Ectodermal cell (in vitro differentiated cells): Measurements from ENCODE around the gene RNF224.
"Not testable (repeated sequence)": the region's sequence is repeated elsewhere in the genome, so short reads cannot be mapped to it uniquely, and the experiment has no call there.

Experiments used
- H3K27ac ChIP-seq: 2 replicates; pipeline ENCODE4 v1.7.0; 2013; ENCODE audit warnings: mild to moderate bottlenecking, low read depth, low read length; ENCODE audit not compliant: insufficient read depth, poor library complexity, severe bottlenecking
- H3K27me3 ChIP-seq: 2 replicates; pipeline ENCODE4 v1.7.0; 2013; ENCODE audit warnings: mild to moderate bottlenecking, low read length; ENCODE audit not compliant: insufficient read depth, control insufficient read depth, poor library complexity, severe bottlenecking
- H3K36me3 ChIP-seq: one replicate; pipeline ENCODE4 v1.7.0; 2013; ENCODE audit warnings: low read length; ENCODE audit not compliant: control insufficient read depth, insufficient read depth
- H3K4me1 ChIP-seq: one replicate; pipeline ENCODE4 v1.7.0; 2013; ENCODE audit warnings: low read length; ENCODE audit not compliant: control insufficient read depth, insufficient read depth
- H3K4me3 ChIP-seq: 2 replicates; pipeline ENCODE4 v1.7.0; 2013; ENCODE audit warnings: low read depth, low read length, control low read depth; ENCODE audit not compliant: insufficient read depth
- H3K9me3 ChIP-seq: 2 replicates; pipeline ENCODE4 v1.7.0; 2013; ENCODE audit warnings: mild to moderate bottlenecking, low read length, moderate library complexity; ENCODE audit not compliant: control insufficient read depth
- WGBS, 2 experiments: methylation state at CpG; one replicate each; pipeline ENCODE4 v1.1.7; 2013; ENCODE audit warnings: missing lambda C conversion rate in 2 of 2; 5-methylcytosine and 5-hydroxymethylcytosine counted together

The RNF224 gene

DNA sequence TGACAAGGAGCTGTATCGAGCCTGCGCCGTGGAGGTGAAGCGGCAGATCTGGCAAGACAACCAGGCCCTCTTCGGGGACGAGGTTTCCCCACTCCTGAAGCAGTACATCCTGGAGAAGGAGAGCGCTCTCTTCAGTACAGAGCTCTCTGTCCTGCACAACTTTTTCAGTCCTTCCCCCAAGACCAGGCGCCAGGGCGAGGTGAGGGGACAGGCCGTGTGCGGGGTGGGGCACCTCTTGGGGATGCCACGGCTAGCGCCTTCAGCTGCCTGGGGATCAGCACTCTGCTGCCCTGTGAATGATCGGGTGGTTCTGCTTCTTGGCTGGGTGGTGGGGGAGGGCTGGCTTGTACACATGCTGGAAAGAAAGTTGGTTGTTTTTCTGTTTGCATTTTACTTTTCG lies 29.6 kb downstream of the RNF224 start:
- peaks cover 7% of the 10 kb centered on the region for H3K36me3 ChIP-seq
- no peak overlapping the region for H3K4me3 ChIP-seq
- WGBS, 2 experiments = 95% methylated on average over 15 of the region's 15 CpGs
- peaks cover 24% of the 10 kb centered on the region for H3K4me1 ChIP-seq
- no peak overlapping the region for H3K27ac ChIP-seq
- no peaks in the 10 kb centered on the region for H3K27me3 ChIP-seq
- no peaks in the 10 kb centered on the region for H3K9me3 ChIP-seq

DNA sequence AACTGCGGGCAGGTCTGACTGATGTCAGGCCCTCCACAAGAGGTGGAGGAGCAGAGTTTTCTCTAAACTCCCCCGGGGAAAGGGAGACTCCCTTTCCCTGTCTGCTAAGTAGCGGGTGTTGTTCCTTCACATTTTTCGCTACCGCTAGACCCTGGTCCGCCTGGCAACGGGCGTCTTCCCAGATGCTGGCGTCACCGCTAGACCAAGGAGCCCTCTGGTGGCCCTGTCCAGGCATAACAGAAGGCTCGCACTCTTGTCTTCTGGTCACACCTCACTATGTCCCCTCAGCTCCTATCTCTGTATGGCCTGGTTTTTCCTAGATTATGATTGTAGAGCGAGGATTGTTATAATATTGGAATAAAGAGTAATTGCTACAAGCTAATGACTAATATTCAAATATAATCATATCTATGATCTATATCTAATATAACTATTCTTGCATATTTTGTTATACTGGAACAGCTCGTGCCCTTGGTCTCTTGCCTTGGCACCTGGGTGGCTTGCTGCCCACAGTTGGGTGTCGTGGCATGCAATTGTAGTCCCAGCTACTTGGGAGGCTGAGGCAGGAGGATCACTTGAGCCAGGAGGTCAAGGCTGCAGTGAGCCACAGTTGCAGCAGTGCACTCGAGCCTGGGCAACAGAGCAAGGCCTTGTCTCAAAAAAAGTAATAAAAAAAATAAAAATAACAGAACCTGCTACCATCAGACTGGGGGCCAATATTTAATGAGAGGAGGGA lies 35.0 kb downstream of the RNF224 start:
- peaks cover 23% of the 10 kb centered on the region for H3K36me3 ChIP-seq
- WGBS, 2 experiments = 39 to 44% methylated on average over 13 of the region's 15 CpGs
- not testable (repeated sequence) for H3K4me1 ChIP-seq, H3K27ac ChIP-seq, H3K27me3 ChIP-seq, H3K4me3 ChIP-seq, H3K9me3 ChIP-seq

DNA sequence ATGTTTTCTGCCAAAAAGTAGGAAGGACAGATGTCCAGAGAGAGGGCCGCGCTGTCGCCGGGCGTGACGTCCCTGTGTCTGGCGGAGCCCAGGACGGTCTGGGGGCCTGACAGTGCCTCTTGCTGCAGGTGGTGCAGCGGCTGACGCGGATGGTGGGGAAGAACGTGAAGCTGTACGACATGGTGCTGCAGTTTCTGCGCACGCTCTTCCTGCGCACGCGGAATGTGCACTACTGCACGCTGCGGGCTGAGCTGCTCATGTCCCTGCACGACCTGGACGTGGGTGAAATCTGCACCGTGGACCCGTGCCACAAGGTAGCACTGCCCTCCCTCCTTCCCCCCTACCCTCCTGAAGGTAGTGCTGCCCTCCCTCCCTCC lies 35.6 kb downstream of the RNF224 start:
- H3K27ac ChIP-seq = no peak overlapping the region
- no peaks in the 10 kb centered on the region for H3K27me3 ChIP-seq
- H3K36me3 ChIP-seq = peaks cover 26% of the 10 kb centered on the region
- no peak overlapping the region for H3K4me3 ChIP-seq
- H3K9me3 ChIP-seq = no peaks in the 10 kb centered on the region
- no peaks in the 10 kb centered on the region for H3K4me1 ChIP-seq
- 92 to 94% methylated on average over 24 of the region's 24 CpGs for WGBS, 2 experiments

DNA sequence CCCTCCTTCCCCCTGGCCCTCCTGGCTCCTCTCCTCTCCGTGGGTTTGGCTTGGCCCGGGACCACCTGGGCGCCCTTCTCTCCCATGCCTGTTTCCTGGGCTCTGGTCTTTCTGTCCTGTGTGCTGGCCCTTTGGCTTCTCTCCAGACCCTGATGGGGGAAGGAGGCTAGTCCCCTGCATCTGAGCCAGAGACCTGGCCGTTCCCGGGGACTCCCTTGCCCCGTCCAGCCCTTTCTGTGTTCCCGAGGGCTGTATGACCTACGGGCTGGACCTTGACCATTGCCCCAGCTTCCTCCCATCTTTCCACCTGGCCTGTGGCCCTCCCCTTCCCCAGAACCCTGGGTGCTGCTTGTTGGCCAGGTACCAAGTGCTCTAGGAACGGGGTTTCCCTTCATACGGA lies 36.2 kb downstream of the RNF224 start:
- H3K4me3 ChIP-seq = no peak overlapping the region
- H3K4me1 ChIP-seq = no peaks in the 10 kb centered on the region
- H3K27ac ChIP-seq = no peak overlapping the region
- no peaks in the 10 kb centered on the region for H3K9me3 ChIP-seq
- WGBS, 2 experiments = 85 to 86% methylated on average over 10 of the region's 10 CpGs
- peaks cover 29% of the 10 kb centered on the region for H3K36me3 ChIP-seq
- no peaks in the 10 kb centered on the region for H3K27me3 ChIP-seq

DNA sequence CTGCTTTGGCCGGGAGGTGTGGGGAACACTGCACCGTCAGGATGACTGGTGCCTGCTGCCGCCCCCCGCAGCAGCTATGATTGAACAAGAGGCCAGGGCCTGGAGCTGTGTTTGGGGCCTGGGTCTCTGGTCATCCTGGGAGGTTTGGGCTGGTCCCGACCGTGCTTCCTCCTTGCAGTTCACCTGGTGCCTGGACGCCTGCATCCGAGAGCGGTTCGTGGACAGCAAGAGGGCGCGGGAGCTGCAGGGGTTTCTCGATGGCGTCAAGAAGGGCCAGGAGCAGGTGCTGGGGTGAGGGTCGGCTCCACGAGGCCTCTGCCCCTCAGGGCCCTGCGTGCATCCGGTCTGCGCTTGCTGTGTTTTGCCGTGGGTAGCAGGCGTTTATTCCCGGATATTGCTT lies 36.8 kb downstream of the RNF224 start:
- Histone ChIP-seq H3K9me3 (no peaks in the 10 kb centered on the region), H3K4me3 (no peak overlapping the region), H3K36me3 (peaks cover 27% of the 10 kb centered on the region), H3K4me1 (no peaks in the 10 kb centered on the region), H3K27ac (no peak overlapping the region), H3K27me3 (no peaks in the 10 kb centered on the region)
- 95 to 96% methylated on average over 22 of the region's 22 CpGs for WGBS, 2 experiments

DNA sequence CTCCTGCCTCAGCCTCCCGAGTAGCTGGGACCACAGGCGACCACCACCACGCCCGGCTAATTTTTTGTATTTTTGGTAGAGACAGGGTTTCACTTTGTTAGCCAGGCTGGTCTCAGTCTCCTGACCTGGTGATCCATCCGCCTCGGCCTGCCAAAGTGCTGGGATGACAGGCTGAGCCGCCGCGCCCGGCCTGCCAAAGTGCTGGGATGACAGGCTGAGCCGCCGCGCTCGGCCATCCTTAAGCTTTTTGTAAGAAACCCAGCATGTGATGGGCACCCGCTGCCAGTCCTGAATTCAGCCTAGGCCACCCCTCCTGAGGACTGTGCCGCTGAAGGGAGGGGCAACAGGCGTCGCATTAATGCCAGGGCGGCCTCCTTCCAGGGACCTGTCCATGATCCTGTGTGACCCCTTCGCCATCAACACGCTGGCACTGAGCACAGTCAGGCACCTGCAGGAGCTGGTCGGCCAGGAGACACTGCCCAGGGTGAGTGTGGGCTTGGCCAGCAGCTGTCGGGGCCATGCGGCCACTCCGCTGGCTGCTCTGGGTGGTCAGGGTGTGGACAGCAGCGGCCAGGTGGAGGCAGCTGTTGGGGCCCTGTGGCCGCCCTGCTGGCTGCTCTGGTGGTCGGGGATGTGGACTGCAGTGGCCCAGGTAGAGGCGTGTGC lies 38.3 kb downstream of the RNF224 start:
- Histone ChIP-seq H3K4me3 (no peak overlapping the region), H3K36me3 (peaks cover 26% of the 10 kb centered on the region)
- 92 to 93% methylated on average over 29 of the region's 29 CpGs for WGBS, 2 experiments

DNA sequence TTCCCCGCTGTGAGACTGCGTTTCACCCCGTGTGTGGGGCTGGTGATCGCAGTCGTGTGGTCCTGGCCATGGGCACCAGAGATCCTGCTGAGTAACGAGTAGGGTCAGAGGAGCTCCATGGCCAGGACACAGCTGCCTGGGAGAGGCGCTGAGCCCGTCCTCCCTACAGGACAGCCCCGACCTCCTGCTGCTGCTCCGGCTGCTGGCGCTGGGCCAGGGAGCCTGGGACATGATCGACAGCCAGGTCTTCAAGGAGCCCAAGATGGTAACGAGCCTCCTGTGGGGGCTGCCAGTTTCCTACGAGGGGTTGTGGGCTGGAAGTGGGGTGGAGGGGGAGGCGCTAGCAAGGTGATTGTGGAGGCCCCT lies 38.8 kb downstream of the RNF224 start:
- 97% methylated on average over 15 of the region's 15 CpGs for WGBS, 2 experiments
- no peaks in the 10 kb centered on the region for H3K4me1 ChIP-seq
- H3K27ac ChIP-seq = no peak overlapping the region
- no peaks in the 10 kb centered on the region for H3K9me3 ChIP-seq
- H3K4me3 ChIP-seq = no peak overlapping the region
- peaks cover 26% of the 10 kb centered on the region for H3K36me3 ChIP-seq
- H3K27me3 ChIP-seq = no peaks in the 10 kb centered on the region

More for the DNA sequence above, 38.3 kb downstream of the RNF224 start:
- H3K4me1 ChIP-seq = no peaks in the 10 kb centered on the region
- H3K9me3 ChIP-seq = no peaks in the 10 kb centered on the region
- H3K27ac ChIP-seq = no peak overlapping the region
- no peaks in the 10 kb centered on the region for H3K27me3 ChIP-seq

DNA sequence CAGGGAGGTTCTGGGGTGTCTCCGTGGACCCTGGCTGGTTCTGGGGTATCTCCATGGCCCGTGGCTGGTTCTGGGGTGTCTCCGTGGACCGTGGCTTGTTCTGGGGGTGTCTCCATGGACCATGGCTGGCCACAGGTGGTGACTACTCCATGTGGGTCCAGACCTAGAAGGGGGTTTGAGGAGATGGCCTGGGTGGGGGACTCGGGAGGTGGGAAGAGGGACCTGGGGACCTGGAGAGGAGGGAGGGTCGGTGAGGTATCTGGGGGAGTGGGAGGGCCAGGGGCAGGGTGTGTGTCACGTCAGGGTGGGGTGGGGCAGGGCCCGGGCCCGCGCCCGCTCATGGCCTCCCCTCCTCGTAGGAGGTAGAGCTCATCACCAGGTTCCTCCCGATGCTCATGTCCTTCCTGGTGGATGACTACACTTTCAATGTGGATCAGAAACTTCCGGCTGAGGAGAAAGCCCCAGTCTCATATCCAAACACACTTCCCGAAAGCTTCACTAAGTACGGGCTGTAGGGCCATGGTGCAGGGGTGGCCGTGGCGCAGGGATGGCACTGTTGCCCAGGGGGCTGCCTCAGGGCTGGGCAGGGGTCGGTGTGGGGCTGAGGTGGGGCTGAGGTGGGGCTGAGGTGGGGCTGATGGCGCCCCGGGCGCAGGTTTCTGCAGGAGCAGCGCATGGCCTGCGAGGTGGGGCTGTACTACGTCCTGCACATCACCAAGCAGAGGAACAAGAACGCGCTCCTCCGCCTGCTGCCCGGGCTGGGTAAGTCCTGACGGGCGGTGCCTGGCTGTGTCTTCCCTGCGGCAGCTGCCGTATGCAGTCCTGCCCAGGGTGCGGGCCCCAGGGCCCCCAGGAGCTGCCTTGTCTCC lies 39.5 kb downstream of the RNF224 start:
- Histone ChIP-seq H3K27ac (no peak overlapping the region), H3K36me3 (peaks cover 26% of the 10 kb centered on the region), H3K9me3 (no peaks in the 10 kb centered on the region), H3K4me1 (no peaks in the 10 kb centered on the region), H3K4me3 (no peak overlapping the region), H3K27me3 (no peaks in the 10 kb centered on the region)
- 90 to 91% methylated on average over 34 of the region's 34 CpGs for WGBS, 2 experiments

DNA sequence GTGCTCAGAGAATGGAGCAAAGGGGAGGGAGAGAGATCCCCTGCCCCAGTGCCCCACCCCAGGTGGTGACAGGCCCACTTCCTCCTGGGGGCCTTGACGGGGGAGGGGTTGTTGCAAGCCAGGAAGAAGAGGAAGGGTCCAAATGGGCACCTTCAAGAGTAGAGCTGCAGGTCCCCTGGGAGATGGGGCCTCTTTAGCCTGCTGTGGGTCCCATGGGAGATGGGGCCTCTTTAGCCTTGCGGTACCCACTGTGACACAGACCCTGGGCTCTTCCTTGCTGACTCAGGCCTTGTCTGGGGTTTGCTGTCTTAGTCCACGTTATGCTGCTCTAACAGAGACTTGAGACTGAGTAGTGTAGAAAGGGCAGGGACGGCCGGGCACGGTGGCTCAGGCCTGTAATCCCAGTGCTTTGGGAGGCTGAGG lies 40.6 kb downstream of the RNF224 start:
- H3K9me3 ChIP-seq = no peaks in the 10 kb centered on the region
- WGBS, 2 experiments = 94 to 96% methylated on average over 6 of the region's 6 CpGs
- no peaks in the 10 kb centered on the region for H3K27me3 ChIP-seq
- no peak overlapping the region for H3K27ac ChIP-seq
- H3K4me3 ChIP-seq = no peak overlapping the region
- H3K36me3 ChIP-seq = peaks cover 26% of the 10 kb centered on the region
- no peaks in the 10 kb centered on the region for H3K4me1 ChIP-seq

DNA sequence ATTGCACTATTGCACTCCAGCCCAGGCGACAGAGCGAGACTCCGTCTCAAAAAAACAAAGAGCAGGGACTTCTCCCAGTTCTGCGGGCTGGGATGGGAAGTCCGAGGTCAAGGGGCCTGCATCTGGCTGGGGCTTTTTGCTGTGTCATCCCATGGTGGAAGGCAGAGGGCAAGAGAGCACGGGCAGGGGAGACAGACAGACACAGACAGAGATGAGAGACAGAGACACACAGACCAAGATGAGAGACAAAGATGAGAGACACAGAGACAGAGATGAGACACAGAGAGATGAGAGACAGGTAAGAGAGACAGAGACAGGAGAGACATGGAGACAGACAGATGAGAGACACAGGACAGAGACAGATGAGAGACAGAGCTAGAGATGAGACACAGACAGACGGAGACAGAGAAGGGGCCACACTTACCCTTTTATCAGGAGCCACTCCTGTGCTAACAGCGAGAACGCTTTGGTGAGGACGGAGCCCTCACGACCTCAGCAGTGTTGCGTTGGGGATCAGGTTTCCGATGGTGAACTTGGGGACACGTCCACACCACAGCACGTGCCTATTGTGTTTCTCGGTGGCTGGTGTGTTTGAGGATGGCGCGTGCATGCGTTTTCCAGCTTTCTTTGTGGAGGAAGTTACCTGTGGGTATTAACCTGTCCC lies 41.4 kb downstream of the RNF224 start:
- H3K36me3 ChIP-seq = peaks cover 26% of the 10 kb centered on the region
- H3K4me3 ChIP-seq = no peak overlapping the region
- H3K9me3 ChIP-seq = no peaks in the 10 kb centered on the region
- H3K27me3 ChIP-seq = no peaks in the 10 kb centered on the region
- 91% methylated on average over 19 of the region's 19 CpGs for WGBS, 2 experiments
- no peaks in the 10 kb centered on the region for H3K4me1 ChIP-seq
- no peak overlapping the region for H3K27ac ChIP-seq
